NCI-H146 (cell line): ENCODE results near the gene TMC1.
"Not testable (repeated sequence)": the region's sequence is repeated elsewhere in the genome, so short reads cannot be mapped to it uniquely, and the experiment has no call there.

Experiments used
- DNase-seq: peaks from one replicate; lab custom pipeline; 2025; lab: John Stamatoyannopoulos, UW

Gene TMC1

GRCh38 chr9:72526901-72527800 lies 5.7 kb downstream of the TMC1 start:
- no peak for DNase-seq

GRCh38 chr9:72527801-72528195 lies 6.4 kb downstream of the TMC1 start:
- no peak for DNase-seq

DNA sequence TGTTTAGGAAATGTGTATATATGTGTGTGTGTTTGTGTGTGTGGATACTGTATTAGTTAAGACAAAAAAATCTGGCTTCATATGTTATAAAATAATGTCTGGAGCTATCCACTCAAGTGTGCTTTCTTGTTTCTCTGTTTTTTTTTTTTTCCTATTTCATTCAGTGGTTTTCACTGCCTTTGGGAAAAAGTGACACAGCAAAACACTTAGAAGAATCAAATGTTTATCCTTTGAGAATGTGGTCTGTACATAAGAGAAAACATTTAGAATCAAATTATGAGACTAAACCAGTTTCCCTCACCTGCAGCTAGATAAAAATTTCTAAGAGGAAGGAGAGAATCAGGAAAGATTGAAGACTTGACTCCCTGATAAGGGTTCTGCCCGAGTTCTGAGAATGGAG lies 8.1 kb downstream of the TMC1 start:
- no peak for DNase-seq

DNA sequence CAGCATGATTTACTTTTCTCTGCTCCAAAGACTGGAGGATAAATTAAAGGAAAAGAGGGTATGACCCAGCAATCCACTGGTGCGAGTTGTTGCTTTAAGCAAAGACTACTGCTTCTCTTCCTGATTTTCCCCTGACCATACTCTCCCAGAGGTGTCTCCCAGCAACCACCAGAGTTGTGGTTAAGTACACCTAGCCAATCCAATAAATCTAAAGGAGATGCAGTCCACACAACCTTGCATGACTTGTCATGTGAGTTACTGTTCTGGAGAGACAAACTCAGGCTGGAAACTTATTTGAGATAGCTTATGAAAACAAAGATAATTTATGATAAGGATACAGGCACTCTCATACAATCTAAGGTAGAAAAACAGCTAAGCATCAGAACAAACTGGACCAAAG lies 11.9 kb downstream of the TMC1 start:
- DNase-seq, result no peak

GRCh38 chr9:72534931-72535330 lies 13.5 kb downstream of the TMC1 start:
- DNase-seq, result no peak

DNA sequence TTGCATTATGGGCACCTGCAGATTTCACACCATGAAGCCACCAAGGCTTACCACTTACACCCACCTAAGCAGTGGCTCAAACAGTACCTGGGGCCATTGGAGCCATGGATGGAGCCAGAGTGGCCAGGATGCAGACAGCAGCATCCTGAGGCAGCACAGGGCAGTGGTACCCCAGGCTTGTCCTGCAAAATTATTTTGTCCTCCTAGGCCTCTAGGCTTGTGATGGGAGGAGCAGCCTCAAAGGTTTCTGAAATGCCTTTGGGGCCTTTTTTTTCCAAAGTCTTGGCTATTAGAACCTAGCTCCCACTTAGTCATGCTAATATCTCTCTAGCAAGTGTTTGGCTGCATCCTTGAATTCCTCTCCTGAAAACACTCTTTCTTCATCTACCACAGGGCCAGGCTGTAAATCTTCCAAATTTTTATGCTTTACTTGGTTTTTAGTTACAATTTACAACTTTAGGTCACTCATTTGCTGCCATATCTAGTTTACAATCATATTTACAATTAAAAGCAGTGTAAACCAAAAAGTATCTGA lies 15.7 kb downstream of the TMC1 start:
- DNase-seq, result no peak

- no peak for DNase-seq
Observed at GRCh38 chr9:72537671-72538070, 16.3 kb downstream of the TMC1 start.

- no peak for DNase-seq
Observed at GRCh38 chr9:72538921-72539702, 17.7 kb downstream of the TMC1 start.

- no peak for DNase-seq
Observed at GRCh38 chr9:72539824-72540347, 18.5 kb downstream of the TMC1 start.

DNA sequence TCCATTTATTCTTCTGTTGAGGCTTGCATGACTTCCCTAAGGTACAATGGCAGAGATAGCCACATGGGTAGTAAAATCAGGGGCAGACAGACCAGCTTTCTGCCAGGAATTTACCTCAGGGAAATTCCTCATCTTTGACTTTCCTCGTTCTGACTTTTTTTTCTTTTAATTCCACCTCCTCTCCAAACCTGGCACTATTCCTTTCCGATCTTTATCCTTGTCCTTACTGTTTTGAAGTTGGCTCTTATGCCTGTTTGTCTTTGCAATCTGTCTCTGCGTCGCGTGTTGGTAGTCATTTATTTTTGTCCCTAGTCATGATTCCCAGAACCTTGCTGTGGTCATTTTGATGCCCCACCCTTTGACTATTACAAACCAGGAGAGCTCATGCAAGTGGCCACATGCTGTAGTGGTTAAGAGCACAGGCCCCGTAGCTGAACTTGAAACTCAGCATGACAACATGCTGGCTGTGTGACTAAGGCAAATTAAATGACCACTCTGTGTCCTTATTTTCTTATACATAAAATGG lies 19.0 kb downstream of the TMC1 start:
- no peak for DNase-seq

- not testable (repeated sequence) for DNase-seq
Observed at GRCh38 chr9:72542537-72542833, 21.1 kb downstream of the TMC1 start.

- DNase-seq, result no peak
Observed at GRCh38 chr9:72542917-72543316, 21.5 kb downstream of the TMC1 start.

- no peak for DNase-seq
Observed at GRCh38 chr9:72551306-72551705, 29.9 kb downstream of the TMC1 start.

DNA sequence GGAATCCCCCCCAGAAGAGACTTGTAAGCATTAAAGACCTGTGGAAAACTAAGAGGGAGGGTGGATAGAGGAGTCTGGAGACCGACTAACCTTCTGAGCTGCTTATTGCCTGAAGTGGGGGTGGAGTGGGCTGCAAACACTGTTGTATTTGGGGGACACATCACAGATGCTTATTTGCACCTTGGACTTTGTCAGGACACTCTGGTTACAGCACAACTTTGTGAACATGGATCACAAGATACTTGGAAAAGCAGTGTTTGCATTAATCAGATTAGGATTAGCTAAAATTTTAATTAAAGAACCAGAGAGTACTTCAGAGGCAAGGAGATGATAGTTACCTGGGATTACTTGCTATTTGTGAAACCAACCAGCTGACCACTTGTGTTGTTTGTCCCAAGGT lies 30.9 kb downstream of the TMC1 start:
- no peak for DNase-seq

DNA sequence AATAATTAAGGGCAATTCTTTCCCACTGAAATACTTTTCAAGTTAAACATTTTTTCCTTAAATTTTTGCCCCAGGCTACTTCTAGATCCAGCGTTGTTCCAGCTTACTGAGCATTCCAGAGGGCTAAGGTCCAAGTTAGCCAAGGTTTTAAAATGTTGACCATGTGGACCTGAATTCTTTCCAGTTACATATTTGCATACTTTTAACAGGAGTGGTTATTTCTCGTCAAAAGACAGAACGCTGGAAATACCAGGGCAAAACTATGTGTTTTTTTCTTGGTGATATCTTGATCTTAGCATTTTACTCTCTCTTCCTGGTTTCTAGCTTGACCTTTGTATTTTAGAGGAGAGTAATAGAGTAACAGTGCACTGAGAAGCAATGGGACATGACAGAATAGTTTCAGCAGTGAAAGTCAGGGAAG lies 32.8 kb downstream of the TMC1 start:
- no peak for DNase-seq

GRCh38 chr9:72557549-72557948 lies 36.1 kb downstream of the TMC1 start:
- no peak for DNase-seq

DNA sequence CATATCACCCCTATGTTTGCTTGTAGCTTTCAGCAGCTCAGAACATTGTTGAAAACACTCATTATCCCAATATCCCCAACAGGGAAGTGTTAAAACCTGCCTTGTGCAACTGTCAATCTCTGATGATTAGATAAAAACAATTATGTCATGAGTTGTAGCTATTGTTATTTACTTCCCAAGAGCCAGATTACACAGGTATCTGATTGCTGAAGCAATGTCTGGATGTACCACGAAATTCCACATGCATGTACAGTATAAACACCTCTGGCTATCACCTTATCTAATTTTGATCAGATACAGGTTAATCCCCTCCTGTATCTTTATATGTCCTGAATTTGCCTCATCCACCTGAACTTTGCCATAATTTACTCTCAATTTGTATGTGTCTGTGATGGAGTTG lies 38.7 kb downstream of the TMC1 start:
- DNase-seq, result no peak

DNA sequence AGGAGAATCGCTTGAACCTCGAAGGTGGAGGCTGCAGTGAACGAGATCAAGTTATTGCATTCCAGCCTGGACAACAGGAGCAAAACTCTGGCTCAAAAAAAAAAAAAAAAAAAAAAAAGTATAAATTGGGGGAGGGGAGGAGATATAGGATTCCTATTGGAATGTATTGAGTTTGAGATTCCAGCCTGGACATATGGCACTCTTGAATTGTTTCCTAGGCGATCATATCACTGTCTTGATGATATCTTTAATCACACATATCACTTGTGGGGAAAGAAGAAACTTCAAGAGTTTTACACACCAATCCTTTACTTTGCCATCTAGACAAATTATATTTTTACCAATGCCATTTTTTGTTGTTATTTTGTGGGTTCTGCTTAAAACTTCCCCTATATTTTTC lies 42.4 kb downstream of the TMC1 start:
- no peak for DNase-seq

DNA sequence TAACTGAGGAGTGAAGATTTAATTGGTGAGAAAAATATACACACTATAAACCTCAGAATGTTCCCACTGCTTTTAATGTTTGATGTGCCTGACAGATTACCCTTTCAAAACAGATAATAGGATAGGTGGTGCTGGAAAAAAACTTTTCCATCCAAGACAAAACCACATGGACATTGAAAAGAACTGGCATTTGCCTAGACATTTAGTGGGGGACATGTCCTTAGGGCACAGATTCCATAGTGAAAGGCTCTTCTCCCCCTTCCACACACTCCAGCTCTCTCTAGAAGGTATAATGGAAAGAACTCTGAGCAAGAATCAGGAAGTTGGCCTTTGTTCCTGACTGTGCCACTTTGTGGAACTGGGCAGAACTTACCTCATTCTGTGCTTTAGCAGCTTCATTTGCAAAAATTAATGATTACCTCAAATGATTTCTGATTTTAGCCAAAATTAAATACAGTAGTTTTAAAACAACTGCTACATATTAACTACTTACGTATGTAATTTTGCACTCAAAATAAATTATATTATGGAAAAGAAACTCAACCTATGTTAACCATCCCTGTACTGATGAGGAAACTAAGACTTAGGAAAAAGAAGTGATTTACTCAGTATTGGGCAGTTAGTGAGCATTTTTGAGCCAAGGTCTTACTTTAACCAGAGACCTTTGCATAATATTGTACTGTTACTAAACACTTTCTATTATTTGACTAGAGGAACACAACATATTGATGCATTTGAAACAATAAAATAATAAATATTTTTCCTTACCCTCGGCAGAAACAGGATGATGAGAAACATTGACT lies 43.3 kb downstream of the TMC1 start:
- no peak for DNase-seq

GRCh38 chr9:72565535-72565934 lies 44.1 kb downstream of the TMC1 start:
- no peak for DNase-seq

DNA sequence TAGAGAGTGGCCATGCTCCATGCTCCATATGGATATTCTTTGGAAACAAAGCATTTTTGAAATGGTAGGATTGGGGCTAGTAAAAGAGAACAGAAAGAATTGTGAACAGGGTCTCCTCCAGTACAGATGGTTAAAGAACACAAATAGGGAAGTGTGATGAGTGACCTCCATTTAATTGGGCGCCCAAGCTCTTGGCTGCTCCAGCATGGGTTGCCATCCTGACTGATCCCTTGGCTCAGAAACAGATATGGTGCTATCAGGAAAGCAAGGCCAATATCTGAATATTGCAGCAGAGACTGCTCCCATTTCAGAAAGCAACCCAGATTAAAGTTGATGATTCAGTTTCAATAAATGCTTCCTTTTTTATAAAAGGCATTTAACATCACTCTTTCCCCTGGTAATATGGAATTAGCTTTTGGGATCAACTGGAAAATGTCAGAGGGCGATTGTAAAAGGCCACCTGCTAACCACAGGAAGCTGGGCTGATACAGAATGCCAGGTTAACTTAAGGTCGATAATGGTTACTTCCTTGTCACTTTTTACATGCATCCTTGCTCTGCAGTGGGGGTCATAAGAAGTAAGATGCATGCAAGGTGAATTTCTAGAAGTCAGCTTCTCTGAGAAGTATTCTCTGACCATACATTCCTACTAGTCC lies 52.9 kb downstream of the TMC1 start:
- no peak for DNase-seq
